ENCODE measurements around the gene BEAN1.

BEAN1 gene

GRCh38 chr16:66427036-66427860, at the start of gene BEAN1:
Gene BEAN1, plus strand, starts transcription at chr16:66427295. Its CDS starts 10,382 bp downstream, at chr16:66437677.
- no peak for DNase-seq (ENCODE audit: low read depth in 2 of 2)

GRCh38 chr16:66377324-66377723, 49.8 kb upstream of the BEAN1 start:
- no peak for DNase-seq (ENCODE audit: low read depth in 2 of 2)

- DNase-seq (ENCODE audit: low read depth in 2 of 2), result no peak
Measured at GRCh38 chr16:66378741-66379570, 48.1 kb upstream of the BEAN1 start.

- no peak for DNase-seq (ENCODE audit: low read depth in 2 of 2)
Measured at GRCh38 chr16:66379571-66379941, 47.5 kb upstream of the BEAN1 start.

GRCh38 chr16:66380421-66380820, 46.7 kb upstream of the BEAN1 start:
- no peak for DNase-seq (ENCODE audit: low read depth in 2 of 2)

- no peak for DNase-seq (ENCODE audit: low read depth in 2 of 2)
Measured at GRCh38 chr16:66381585-66382170, 45.4 kb upstream of the BEAN1 start.

GRCh38 chr16:66382171-66382965, 44.7 kb upstream of the BEAN1 start:
- DNase-seq (ENCODE audit: low read depth in 2 of 2), result no peak

GRCh38 chr16:66382966-66383299, 44.2 kb upstream of the BEAN1 start:
- DNase-seq (ENCODE audit: low read depth in 2 of 2), result no peak

- DNase-seq (ENCODE audit: low read depth in 2 of 2), result no peak
Measured at GRCh38 chr16:66383551-66383950, 43.5 kb upstream of the BEAN1 start.

GRCh38 chr16:66385415-66385814, 41.7 kb upstream of the BEAN1 start:
- DNase-seq (ENCODE audit: low read depth in 2 of 2), result no peak

GRCh38 chr16:66386629-66387622, 40.2 kb upstream of the BEAN1 start:
- DNase-seq (ENCODE audit: low read depth in 2 of 2), result no peak

GRCh38 chr16:66387817-66388332, 39.2 kb upstream of the BEAN1 start:
- DNase-seq (ENCODE audit: low read depth in 2 of 2), result no peak

GRCh38 chr16:66388350-66389139, 38.5 kb upstream of the BEAN1 start:
- DNase-seq (ENCODE audit: low read depth in 2 of 2), result no peak

GRCh38 chr16:66389256-66390176, 37.6 kb upstream of the BEAN1 start:
- no peak for DNase-seq (ENCODE audit: low read depth in 2 of 2)

GRCh38 chr16:66390346-66391108, 36.6 kb upstream of the BEAN1 start:
- no peak for DNase-seq (ENCODE audit: low read depth in 2 of 2)

GRCh38 chr16:66391726-66392670, 35.1 kb upstream of the BEAN1 start:
- DNase-seq (ENCODE audit: low read depth in 2 of 2), result no peak
